NCI-H82 (cell line): ENCODE measurements around the gene CH25H.

ENCODE experiments used
- DNase-seq: peaks from one replicate; lab custom pipeline; 2025; lab: John Stamatoyannopoulos, UW

The CH25H gene

GRCh38 chr10:89156161-89156835 is 50.8 kb downstream of the CH25H start:
- no peak for DNase-seq
